ENCODE results near the gene VWA3B. TPM values are rescaled to one million over a fixed set of nuclear protein-coding genes. Genes with fewer than 3 reads are reported as not detected.

The VWA3B gene
- total and polyA plus RNA-seq, 2 of the 4 experiments (the other 2 are of a cell fraction) = not detected

DNA sequence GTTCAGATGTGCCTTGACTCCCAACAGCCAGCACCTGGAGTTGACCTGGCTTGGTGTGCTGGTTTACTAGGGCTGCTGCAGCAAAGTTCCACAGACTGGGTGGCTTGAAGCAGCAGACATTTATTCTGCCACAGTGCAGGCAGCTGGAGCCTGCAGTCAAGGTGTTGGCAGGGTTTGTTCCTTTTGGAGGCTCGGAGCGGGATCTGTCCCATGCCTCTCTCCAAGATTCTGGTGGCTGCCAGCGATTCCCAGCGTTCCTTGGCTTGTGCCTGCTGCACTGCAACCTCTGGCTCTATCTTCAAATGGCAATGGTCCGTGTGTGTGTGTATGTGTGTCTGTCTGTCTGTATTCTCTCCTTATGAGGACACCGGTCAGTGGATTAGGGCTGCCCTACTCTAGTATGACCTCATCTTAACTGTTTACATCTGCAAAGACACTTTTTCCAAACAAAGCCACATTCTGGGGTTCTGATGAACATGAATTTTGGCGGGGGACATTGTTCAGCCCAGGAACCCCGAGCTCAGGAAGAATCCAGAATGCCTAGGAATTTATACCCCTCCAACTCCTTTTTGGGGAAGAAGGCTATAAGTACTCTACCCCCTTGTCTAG lies 46.5 kb upstream of the VWA3B start:
- TF ChIP-seq FOS (IDR thresholded peaks at IDR 0.05; ENCODE audit: low read depth, low read length) (no peak), CEBPB (IDR thresholded peaks at IDR 0.05; ENCODE audit: low read depth, low read length) (no peak), ELK1 (IDR thresholded peaks at IDR 0.05; ENCODE audit: borderline replicate concordance, low read depth, low read length) (no peak), RAD21 (IDR thresholded peaks at IDR 0.05; ENCODE audit: low read length) (no peak), MAFK (IDR thresholded peaks at IDR 0.05; ENCODE audit: low read depth, low read length) (no peak)
- Histone ChIP-seq H3K36me3 (ENCODE audit: control insufficient read depth, insufficient read depth, low read length) (no peaks in the 10 kb centered on the region), H3K4me2 (ENCODE audit: low read depth, low read length) (no peak overlapping the region), H3K14ac (replicated peaks; ENCODE audit: low read depth, low read length) (no peak overlapping the region), H3K9me1 (ENCODE audit: insufficient read depth, low read length) (no peaks in the 10 kb centered on the region), H3K23ac (ENCODE audit: low read depth, low read length) (no peak overlapping the region), H3K27ac (ENCODE audit: insufficient read depth, low read length) (no peak overlapping the region), H3K9me3 (ENCODE audit: control insufficient read depth, insufficient read depth, low read length) (no peaks in the 10 kb centered on the region), H3K18ac (ENCODE audit: low read depth, low read length) (no peak overlapping the region), H4K91ac (ENCODE audit: insufficient read depth, low read depth, low read length) (no peak overlapping the region), H2AFZ (replicated peaks; ENCODE audit: low read length, poor library complexity) (no peak overlapping the region), H3K4me3 (ENCODE audit: insufficient read depth, low read depth, low read length) (no peak overlapping the region), H4K5ac (ENCODE audit: low read depth, low read length) (no peak overlapping the region), H2BK20ac (ENCODE audit: low read depth, low read length) (no peak overlapping the region), H3K9ac (ENCODE audit: low read depth, low read length) (no peak overlapping the region), H4K20me1 (ENCODE audit: insufficient read depth, low read length) (no peaks in the 10 kb centered on the region), H4K8ac (ENCODE audit: low read depth in 2 of 2, low read length in 2 of 2) (no peak overlapping the region), H2AK9ac (replicated peaks; ENCODE audit: low read depth, low read length, poor library complexity) (peak overlapping the region; percentile 5), H3K79me1 (ENCODE audit: low read depth in 1 of 2, low read length in 2 of 2) (no peaks in the 10 kb centered on the region), H3K4me1 (ENCODE audit: control insufficient read depth, insufficient read depth, low read length) (no peaks in the 10 kb centered on the region), H3K4ac (ENCODE audit: low read depth, low read length) (no peak overlapping the region), H2BK120ac (ENCODE audit: low read depth, low read length) (no peak overlapping the region), H2AK5ac (ENCODE audit: low read depth, low read length) (no peak overlapping the region), H3K27me3 (ENCODE audit: control insufficient read depth, insufficient read depth, low read length) (peaks cover 10% of the 10 kb centered on the region), H2BK15ac (ENCODE audit: low read depth, low read length) (no peak overlapping the region), H3K56ac (ENCODE audit: extremely low read depth, insufficient read depth, low read length) (no peak overlapping the region), H2BK5ac (ENCODE audit: low read depth, low read length, poor library complexity, severe bottlenecking) (no peak overlapping the region)
- no CpG with 5 or more reads among the region's 8 CpGs for WGBS, 2 experiments (ENCODE audit: extremely low coverage in 2 of 2, insufficient read length in 1 of 2)
- POLR2A ChIA-PET (ENCODE audit: unreplicated experiment) = no interaction called here
- BruUV-seq (replicated peaks) = no TSS peak
- dilution Hi-C loops (cut with HindIII; ENCODE audit: low sequenced_read_pairs, unreplicated experiment) = no loop called here
- in situ Hi-C loops (cut with MboI; ENCODE audit: low sequenced_read_pairs) = no loop called here
- ATAC-seq (ENCODE audit: low read depth) (peak; percentile 42; the same call in 1 of the 2 replicates), DNase-seq (no peak)
- intact Hi-C loops (cut with micrococcal nuclease) = no loop called here
- CTCF ChIA-PET = interaction anchor here (0.7 kb wide), 1 partner anchor 28 kb away, joined by 3 read pairs; no protein-coding TSS in a partner anchor

Data from IMR-90 (cell line).